Effector CD4-positive, alpha-beta T cell (primary cell): ENCODE results near the gene ESRP2.

ENCODE experiments used
- DNase-seq: peaks from one replicate; pipeline ENCODE4 v3.0.0-alpha.2; 2020

Gene ESRP2

GRCh38 chr16:68236826-68237242 lies 907 bp upstream of the ESRP2 start:
- DNase-seq = no peak

DNA sequence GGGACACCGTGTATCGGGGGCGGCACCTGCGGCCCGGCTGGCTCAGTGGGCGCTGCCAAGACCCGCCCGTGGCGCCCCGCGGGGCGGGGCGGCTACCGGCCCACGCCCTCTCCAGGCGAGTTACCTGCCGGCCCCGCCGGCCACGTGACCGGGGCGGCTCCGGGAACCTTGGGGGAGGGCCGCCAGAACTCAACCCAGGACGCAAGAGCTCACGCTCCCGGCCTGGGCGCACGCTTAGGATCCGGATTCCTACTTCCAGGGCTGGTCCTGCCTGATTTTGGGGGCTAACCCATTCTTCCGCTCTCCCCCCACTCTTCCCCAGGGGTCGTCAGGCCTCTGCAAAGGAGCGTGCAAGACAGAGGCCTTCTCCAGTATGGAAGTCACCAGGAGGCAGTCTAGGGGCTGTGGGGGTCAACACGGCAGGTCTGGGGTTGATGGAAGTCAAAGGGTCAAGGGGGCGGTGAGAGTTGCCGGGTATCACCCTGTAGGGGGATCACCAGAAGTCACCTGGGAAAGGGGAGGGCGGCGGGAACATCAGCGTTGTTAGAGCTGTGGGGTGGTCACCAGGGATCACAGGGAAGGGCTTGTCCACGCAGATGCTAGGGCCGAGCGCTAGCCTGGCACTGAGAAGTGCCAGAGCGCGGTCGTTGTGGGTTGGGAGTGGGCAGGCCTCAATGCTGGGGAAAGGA lies 354 bp upstream of the ESRP2 start:
- peak; percentile 39 for DNase-seq

GRCh38 chr16:68235108-68235886 lies 630 bp downstream of the ESRP2 start:
- DNase-seq = no peak

GRCh38 chr16:68234188-68235107 lies 1.5 kb downstream of the ESRP2 start:
- DNase-seq = no peak

GRCh38 chr16:68233835-68234187 lies 2.1 kb downstream of the ESRP2 start:
- DNase-seq = no peak

GRCh38 chr16:68233085-68233834 lies 2.7 kb downstream of the ESRP2 start:
- no peak for DNase-seq

GRCh38 chr16:68232335-68232734 lies 3.6 kb downstream of the ESRP2 start:
- no peak for DNase-seq

DNA sequence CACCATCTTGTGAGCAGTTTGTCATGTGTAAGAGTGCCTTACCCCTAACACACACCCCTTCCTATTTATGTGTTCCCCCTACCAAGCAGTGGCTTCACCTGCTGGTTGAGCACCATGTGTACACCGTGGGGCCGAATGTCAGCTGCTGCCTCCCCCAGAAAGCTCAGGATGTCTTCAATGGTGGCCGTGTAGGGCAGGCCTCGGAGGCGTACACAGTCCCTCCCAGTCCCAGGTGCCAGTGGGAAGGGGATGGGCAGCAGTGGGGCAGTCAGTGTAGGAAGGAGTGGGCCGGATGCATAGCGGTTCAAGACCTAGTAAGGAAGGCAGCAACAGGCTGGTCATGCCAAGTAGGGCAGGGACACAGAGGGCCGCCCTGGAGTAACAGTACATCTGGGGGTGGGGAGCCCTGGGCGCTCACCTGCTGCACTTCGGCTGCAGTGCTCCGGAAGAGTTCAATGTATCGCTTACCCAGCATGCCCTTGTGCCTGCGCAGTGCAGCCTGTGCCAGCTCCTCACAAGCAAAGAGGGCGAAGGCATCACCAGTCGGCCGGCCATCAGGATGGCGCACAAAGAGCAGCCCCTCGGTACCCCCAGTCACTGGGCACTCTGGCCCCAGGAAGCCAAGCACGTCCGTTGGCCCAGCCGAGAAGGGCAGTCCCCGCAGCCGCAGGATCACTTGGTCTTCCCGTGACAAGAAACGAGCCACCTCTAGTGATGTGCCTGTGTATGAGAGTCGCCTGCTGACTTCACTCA lies 4.4 kb downstream of the ESRP2 start:
- DNase-seq = no peak

DNA sequence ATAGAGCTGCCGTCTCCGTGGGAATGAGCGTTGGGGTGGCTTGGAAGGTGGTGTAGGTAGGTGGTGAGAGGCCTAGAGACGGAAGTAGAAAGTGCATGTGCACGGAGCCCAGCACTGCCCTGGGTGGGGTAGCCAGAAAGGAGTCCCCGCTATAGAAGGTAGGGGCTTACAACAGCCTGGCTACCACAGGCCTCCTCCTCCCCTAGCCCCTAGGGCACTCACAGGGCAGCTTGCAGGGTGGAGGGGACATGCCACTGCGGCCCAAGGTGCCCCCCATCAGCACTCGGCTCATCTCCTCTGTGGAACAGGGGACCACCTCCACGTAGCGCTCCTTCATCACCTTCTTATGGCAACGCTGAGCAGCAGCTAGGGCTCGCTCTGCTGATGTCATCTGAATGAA lies 5.0 kb downstream of the ESRP2 start:
- DNase-seq = no peak

GRCh38 chr16:68230176-68230571 lies 5.8 kb downstream of the ESRP2 start:
- DNase-seq = no peak

DNA sequence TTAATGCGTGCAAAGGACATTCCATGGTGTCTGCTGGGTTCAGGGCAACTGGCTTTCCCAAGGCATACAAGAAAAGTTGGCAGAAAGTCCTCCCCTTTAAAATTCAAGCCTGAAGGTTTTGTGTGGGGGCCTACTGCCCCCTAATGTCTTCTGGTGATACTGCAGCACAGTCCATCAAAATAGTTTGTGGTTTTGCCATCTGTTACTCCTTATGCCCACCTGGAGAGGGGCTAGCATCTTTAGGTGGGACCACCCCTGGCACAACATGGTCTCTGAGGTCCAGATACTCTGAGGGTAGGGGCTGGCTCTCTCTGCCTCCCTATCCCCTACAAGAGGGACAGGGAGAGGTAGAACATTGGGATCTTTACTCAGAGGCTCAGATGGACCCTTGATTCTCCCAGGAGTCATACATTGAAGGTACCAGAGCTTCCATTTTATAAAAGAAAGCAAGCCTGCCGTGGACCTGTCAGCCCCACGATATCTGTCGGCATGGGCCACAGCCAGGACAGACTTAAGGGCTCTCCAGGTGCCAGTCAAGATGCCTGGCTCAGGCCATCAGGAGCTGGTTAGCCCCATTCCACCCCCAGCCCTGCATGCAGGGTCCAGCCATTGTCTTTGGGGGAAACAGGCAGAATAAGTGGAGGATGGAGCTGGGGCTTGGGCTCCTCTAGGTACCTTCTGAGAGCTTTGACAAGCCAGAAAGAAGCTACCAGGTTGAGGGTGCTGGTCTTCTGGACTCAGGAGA lies 6.3 kb downstream of the ESRP2 start:
- DNase-seq = no peak

DNA sequence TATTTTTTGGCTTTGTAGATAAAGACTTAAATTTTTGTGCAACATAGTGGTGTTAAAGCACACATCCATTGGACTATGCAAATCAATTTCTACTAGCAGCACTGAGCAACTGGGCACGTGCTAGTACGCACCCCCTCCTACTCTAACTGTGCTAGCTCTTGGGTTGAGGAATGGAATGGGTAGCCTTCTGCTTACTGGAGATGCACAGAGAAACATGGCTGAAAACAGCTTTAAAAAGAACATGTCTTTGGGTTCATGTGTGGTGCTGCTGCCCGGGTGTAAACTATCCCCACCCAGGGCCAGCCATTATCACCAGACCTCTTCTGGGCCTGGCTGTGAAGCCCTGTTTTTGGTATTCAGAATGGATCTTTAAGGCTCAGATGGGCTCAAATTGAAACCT lies 7.3 kb downstream of the ESRP2 start:
- no peak for DNase-seq

DNA sequence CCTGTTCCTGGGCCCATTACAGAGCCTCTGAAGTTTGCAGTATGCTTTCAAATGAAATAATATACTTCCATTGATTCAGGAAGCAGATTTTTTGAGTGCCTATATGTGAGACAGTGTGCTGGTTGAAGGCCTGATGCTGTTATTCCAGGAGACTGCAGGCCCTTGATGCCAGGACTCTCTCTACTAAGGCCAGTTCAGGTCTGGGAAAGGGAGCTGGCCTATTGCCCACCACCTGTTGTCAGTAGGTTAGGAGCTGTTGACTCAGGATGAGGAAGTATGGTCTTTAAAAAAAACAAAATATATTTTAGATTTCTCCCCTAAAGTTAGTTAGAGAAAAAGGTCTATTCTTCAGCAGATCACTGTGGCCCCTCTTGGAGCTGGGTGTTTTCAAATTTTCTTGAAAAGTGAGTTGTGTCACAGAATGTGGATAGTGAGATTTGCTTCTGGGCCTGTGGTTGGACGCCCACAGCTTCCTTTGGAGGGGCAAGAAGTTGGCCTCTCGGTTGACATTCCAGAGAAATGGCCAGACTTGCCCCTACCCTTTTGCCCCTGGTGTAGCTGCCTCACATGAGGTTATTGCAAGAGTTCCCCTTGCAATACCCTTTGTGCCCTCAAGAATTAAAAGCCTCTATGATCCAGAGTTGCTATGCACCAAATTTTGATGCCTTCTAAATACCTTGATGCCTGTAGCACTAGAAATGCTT lies 7.9 kb downstream of the ESRP2 start:
- no peak for DNase-seq

DNA sequence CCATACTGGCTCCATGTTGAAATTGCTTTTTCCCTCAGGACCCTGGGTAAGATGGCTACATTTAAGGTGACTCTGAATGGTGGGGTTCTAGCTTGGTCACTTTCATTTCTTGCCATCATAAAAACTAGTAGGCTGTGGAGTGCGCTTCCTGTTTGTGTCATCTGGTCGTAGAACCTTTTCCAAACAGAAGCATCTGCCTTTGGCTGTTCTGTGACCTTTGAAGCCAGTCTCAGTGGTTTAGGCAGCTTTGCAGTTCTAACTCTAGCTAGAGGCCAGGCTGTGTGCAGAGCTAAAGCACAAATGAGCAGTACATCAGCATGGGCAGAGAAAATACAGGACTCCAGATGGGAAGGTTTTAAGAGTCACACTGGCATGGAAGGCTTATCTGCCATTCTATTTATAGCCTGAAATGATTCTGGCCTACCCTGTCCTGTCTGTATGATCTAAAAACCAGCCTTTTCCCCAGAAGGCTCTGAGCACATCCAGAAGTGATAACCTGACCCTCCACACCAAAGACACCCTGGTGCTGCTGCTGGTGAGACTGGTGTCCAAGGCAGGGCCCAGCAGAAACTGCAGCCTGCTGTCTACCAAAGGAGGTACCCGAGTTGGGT lies 8.6 kb downstream of the ESRP2 start:
- no peak for DNase-seq

DNA sequence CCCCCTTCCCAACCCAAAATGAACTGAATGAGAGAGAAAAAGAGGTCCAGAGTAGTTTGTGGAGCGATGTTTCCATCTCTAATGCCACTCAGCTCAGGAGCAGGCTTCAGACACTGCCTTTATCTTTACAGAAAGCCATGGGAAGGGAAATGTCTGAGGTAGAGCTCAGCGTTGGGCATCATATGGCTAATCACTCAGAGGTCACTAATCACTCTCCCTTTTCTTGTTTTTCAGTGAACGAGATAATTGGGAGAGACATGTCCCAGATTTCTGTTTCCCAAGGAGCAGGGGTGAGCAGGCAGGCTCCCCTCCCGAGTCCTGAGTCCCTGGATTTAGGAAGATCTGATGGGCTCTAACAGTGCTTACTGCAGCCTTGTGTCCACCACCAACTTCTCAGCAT lies 9.8 kb downstream of the ESRP2 start:
- no peak for DNase-seq

DNA sequence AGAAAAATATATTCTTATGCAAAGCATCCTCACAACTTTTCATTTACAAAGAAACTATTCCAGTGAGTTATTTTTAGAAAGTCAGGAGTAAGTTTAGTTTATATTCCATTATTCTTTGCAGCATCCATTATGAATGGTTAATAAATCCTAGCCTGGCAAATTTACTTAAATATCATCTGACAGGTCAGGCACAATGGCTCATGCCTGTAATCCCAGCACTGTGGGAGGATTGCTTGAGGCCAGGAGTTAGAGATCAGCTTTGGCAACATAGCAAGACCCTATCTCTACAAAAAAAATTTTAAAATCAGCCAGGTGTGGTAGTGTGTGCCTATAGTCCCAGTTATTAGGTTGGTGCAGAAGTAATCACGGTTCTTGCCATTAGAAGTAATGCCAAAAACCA lies 12.9 kb downstream of the ESRP2 start:
- no peak for DNase-seq

DNA sequence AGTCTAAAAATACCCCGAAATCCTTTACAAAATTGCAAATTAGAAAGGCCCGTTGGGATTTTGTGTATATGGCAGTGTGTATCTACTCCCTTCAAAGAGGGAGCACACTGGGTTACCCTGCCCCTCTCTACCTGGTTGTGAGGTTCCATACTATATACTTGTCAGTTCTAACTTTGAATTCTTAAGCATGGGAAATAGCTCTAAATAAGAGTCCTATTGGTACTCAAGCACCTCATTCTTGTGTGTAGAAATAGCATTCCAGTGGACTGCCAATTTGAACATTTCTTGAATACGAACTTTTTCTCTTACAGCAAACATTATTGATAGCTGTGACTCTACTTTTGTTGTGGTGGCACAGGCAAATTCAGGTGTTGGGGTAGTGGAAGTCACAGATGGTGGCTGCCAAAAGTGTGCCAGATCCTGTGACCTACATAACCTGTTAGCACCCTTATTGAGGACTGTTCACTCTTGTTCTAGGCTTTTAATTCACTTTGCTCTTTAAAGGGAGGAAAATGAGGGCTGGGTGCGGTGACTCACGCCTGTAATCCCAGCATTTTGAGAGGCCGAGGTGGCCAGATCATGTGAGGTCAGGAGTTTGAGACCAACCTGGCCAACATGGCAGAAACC lies 16.1 kb downstream of the ESRP2 start:
- no peak for DNase-seq

DNA sequence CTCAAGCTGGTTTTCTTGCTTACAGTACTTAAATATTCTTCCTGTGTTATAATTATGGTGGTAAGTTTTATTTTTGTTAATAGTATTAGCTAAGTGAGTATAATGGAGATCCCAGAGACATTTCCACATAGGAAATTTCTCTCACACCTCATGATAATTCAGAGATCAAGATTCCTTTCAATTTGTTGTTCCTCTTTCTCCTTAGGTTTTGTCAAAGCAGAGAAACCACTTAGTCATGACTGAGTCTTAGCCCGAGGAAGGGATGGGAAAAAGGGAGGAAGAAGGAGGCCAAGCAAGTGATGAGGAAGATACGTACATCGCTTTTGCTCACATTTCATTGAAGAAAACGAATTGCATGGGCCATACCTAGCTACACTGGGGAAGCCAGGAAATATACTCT lies 18.4 kb downstream of the ESRP2 start:
- no peak for DNase-seq

- DNase-seq = no peak
Observed at GRCh38 chr16:68216240-68216639, 19.7 kb downstream of the ESRP2 start.

- DNase-seq = no peak
Observed at GRCh38 chr16:68215302-68215701, 20.6 kb downstream of the ESRP2 start.
